HG02642 (cell line): ENCODE data around the gene NUDT17.

ENCODE experiments used
- ATAC-seq: cut with Tn5 transposase; IDR thresholded peaks from one replicate; pipeline ENCODE4 v1.9.1; 2021; ENCODE audit warnings: mild to moderate bottlenecking; ENCODE audit not compliant: unreplicated experiment, poor library complexity

Gene NUDT17

GRCh38 chr1:145886816-145887215 is 41.4 kb downstream of the NUDT17 start:
- ATAC-seq, result no peak

- ATAC-seq, result no peak
Measured at GRCh38 chr1:145887631-145888030, 42.2 kb downstream of the NUDT17 start.

- no peak for ATAC-seq
Measured at GRCh38 chr1:145889722-145890121, 44.3 kb downstream of the NUDT17 start.

GRCh38 chr1:145891143-145891542 is 45.7 kb downstream of the NUDT17 start:
- ATAC-seq, result no peak

GRCh38 chr1:145891587-145892485 is 46.4 kb downstream of the NUDT17 start:
- ATAC-seq, result no peak

- ATAC-seq, result no peak
Measured at GRCh38 chr1:145892486-145893087, 47.2 kb downstream of the NUDT17 start.

- ATAC-seq, result no peak
Measured at GRCh38 chr1:145893306-145894055, 48.1 kb downstream of the NUDT17 start.

- ATAC-seq, result no peak
Measured at GRCh38 chr1:145895471-145895870, 50.0 kb downstream of the NUDT17 start.

GRCh38 chr1:145897969-145898368 is 52.5 kb downstream of the NUDT17 start:
- ATAC-seq, result no peak
